ENCODE data around the gene C20orf144. TPM values are rescaled to one million over a fixed set of nuclear protein-coding genes. Genes with fewer than 3 reads are reported as not detected.

C20orf144 gene
- total RNA-seq, 8 experiments from 2014 or later, result 0.79 to 3.2 (median 1.3) TPM

DNA sequence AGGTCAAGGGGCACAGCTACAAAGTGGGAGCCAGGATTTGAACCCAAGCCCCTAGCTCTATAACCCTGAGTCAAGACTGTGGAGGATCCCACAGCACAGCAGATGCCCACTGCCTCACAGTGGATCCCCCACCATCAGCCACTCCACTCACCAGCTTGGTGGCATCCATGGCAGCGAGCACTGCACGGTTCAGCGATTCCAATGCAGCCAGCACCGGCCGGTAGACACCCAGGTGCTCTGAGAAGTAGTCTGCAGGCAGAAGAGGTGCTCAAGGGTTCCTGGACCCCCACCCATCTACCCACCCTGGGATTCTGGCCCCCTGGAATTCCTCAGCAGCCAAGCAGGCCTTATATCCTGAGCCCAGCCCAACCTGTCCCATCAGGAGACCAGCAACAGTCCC is 7.1 kb downstream of the C20orf144 start:
- H3K4me3 ChIP-seq, result no peak overlapping the region
- H3K4me1 ChIP-seq (replicated peaks in 1 of 2), result peaks cover 20 to 34% of the 10 kb centered on the region in 2 donors
- in situ Hi-C loops (cut with MboI; ENCODE audit: low pct_unique_long_range_greater_than_20kb in 2 of 9, low sequenced_read_pairs in 9 of 9, unreplicated experiment in 9 of 9), result no loop called here
- no peak for ATAC-seq (replicated peaks in 6 of 8)
- H3K27ac ChIP-seq, result no peak overlapping the region
- no CpG with 5 or more reads among the region's 5 CpGs for WGBS, 10 experiments

DNA sequence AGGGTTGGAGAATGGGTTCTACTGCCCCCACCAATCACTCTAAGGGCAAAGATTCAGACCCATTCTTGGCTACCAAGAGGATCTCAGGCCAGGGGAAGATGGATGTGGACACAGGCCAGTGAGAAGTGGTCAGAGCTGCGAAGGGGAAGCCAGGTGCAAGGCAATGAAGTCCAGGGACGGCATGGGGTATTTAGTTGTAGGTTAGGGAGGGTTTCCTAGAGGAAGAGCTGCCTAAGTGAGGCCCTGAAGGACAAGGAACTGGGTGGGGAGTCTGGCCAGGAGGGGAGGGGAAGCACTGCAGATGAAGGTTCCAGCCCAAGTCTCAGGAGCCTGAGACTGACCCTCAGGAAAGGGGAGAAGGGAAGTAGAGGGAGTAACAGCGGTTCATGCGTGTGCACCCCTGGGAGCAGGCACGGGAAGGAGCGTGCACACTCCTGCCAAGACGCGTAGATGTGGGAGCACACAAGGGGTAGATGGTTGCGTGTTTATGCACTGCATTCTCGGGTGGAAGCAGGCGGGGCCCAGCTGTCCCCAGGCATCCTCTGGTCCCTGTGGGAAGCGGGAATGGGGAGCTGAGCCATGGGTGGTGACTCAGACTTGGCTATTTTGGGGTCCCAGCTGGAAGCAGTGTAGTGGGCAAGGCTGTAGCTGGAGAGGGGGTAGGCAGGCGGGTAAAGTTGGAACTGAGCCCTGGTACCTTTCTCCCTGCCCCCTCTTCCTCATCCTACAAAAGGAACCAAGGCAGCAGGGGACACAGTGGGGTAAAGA is 7.9 kb downstream of the C20orf144 start:
- ATAC-seq (replicated peaks in 6 of 8), result no peak
- 67 to 95% (median 83%) methylated on average over 2 to 4 of the region's 13 CpGs; no CpG with 5 or more reads in 6 of the 10 experiments for WGBS, 10 experiments
- in situ Hi-C loops (cut with MboI; ENCODE audit: low pct_unique_long_range_greater_than_20kb in 2 of 9, low sequenced_read_pairs in 9 of 9, unreplicated experiment in 9 of 9), result no loop called here

GRCh38 chr20:33670715-33671499 is 8.8 kb downstream of the C20orf144 start:
- WGBS, 10 experiments, result 86 to 100% (median 89%) methylated on average over 1 to 3 of the region's 6 CpGs; no CpG with 5 or more reads in 4 of the 10 experiments
- Histone ChIP-seq H3K27ac (no peak overlapping the region), H3K4me3 (no peak overlapping the region), H3K4me1 (replicated peaks in 1 of 2) (peaks cover 29 to 40% of the 10 kb centered on the region in 2 donors)
- in situ Hi-C loops (cut with MboI; ENCODE audit: low pct_unique_long_range_greater_than_20kb in 2 of 9, low sequenced_read_pairs in 9 of 9, unreplicated experiment in 9 of 9), result no loop called here
- no peak for ATAC-seq (replicated peaks in 6 of 8)

More for the DNA sequence above, 7.9 kb downstream of the C20orf144 start:
- Histone ChIP-seq H3K4me1 (replicated peaks in 1 of 2) (peaks cover 21 to 33% of the 10 kb centered on the region in 2 donors), H3K4me3 (no peak overlapping the region), H3K27ac (no peak overlapping the region)

DNA sequence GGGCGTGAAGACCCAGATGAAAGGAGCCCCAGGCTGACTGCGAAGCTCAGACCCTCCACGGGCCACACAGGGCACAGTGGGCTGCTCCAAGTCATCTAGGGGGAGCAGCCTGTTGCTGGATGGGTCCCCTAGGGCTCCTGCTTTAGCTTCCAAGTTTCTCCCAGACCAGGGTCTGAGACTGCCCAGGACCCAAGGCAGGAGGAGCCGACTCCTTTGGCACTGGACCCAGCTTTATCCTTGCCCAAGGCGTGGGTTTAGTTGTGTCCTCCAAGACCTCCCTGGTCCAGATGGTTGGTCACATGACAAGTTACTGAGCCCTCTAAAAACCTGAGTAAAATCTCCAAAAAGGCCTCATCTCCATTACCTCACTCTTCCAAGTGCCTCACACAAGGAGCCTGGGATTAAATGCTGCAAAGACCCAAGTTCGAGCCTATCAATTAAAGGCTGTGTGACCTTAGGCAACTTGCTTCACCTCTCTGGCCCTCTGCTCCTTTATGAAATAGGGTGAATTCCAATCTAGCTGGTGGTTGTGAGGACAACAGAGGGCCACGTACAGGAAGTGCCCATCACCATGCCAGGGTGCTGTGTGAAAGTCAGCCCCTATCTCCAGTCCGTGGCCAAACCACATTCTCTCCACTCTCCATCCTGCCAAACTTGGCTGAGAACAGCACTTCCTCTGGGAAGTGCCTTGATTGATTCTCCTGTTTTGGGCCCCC is 9.6 kb downstream of the C20orf144 start:
- peaks cover 24 to 35% of the 10 kb centered on the region in 2 donors for H3K4me1 ChIP-seq (replicated peaks in 1 of 2)
- in situ Hi-C loops (cut with MboI; ENCODE audit: low pct_unique_long_range_greater_than_20kb in 2 of 9, low sequenced_read_pairs in 9 of 9, unreplicated experiment in 9 of 9), result no loop called here
- 33 to 100% (median 91%) methylated on average over 1 to 4 of the region's 8 CpGs; no CpG with 5 or more reads in 2 of the 10 experiments for WGBS, 10 experiments
- H3K27ac ChIP-seq, result no peak overlapping the region
- no peak overlapping the region for H3K4me3 ChIP-seq
- no peak for ATAC-seq (replicated peaks in 6 of 8)

GRCh38 chr20:33672426-33673113 is 10.4 kb downstream of the C20orf144 start:
- WGBS, 10 experiments, result 0 to 89% (median 60%) methylated on average over 1 to 8 of the region's 17 CpGs; no CpG with 5 or more reads in 3 of the 10 experiments
- in situ Hi-C loops (cut with MboI; ENCODE audit: low pct_unique_long_range_greater_than_20kb in 2 of 9, low sequenced_read_pairs in 9 of 9, unreplicated experiment in 9 of 9), result no loop called here
- Histone ChIP-seq H3K4me3 (peak overlapping the region in 3 of 5 donors; percentile 57 to 83 (median 77)), H3K27ac (no peak overlapping the region), H3K4me1 (replicated peaks in 1 of 2) (peaks cover 24 to 31% of the 10 kb centered on the region in 2 donors)
- ATAC-seq (replicated peaks in 6 of 8), result no peak

- Histone ChIP-seq H3K4me1 (replicated peaks in 1 of 2) (peaks cover 24 to 30% of the 10 kb centered on the region in 2 donors), H3K4me3 (peak overlapping the region in 4 of 5 donors; percentile 45 to 83 (median 67)), H3K27ac (no peak overlapping the region)
- ATAC-seq (replicated peaks in 6 of 8), result no peak
- in situ Hi-C loops (cut with MboI; ENCODE audit: low pct_unique_long_range_greater_than_20kb in 2 of 9, low sequenced_read_pairs in 9 of 9, unreplicated experiment in 9 of 9), result no loop called here
- 60 to 100% methylated on average over 1 of the region's 4 CpGs; no CpG with 5 or more reads in 8 of the 10 experiments for WGBS, 10 experiments
Observed at GRCh38 chr20:33673114-33673409, 10.9 kb downstream of the C20orf144 start.

DNA sequence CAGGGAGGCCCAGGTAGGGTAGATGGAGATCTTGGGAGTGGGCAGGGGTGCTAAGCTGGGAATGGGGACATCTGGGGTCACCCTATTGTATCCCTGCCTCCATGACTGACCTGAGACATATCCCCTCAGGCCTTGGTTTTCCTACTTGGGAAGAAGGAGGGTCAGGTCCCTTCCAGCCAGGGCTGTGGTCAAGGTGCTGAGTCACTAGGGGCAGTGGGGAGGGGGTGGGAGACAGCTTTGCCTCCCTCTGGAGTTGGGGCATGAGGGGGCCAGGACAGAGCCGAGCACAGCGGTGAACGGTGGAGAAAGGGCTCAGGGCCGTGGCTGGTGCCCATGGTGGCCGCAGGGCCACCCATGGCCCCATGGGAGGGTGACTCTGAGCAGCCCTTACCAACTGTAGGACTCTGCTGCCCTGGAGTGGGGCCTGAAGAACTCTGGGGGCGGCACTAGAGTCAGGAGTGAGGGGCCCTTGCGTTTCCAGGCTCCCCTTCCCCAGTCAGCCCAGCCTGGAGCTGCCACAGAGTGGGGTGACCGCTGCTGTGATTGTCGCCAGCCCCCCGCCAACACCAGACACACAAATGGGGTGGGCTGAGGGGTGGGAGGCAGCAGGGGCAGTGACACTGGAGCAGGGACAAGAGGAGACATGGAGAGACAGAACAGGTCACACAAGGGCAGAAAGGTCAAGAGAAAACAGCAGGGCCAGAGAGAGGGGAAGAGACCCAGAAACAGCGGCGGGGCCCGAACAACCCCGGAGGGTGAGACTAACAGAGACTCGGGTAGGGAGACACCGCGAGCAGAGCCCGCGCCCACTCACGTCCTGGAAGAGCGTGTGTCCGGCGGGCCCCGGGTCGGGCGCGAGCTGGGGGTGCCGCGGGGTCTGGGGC is 11.5 kb downstream of the C20orf144 start:
- peaks cover 24 to 29% of the 10 kb centered on the region in 2 donors for H3K4me1 ChIP-seq (replicated peaks in 1 of 2)
- ATAC-seq (replicated peaks in 6 of 8), result peak; percentile 1 to 46 (median 7)
- WGBS, 10 experiments, result 37% methylated on average over 3 of the region's 29 CpGs; no CpG with 5 or more reads in 9 of the 10 experiments
- H3K4me3 ChIP-seq, result peak overlapping the region; percentile 45 to 83 (median 57)
- in situ Hi-C loops (cut with MboI; ENCODE audit: low pct_unique_long_range_greater_than_20kb in 2 of 9, low sequenced_read_pairs in 9 of 9, unreplicated experiment in 9 of 9), result no loop called here
- H3K27ac ChIP-seq, result peak overlapping the region in 1 of 2 donors; percentile 67

- 0 to 40% (median 15%) methylated on average over 1 to 9 of the region's 73 CpGs; no CpG with 5 or more reads in 3 of the 10 experiments for WGBS, 10 experiments
- H3K4me1 ChIP-seq (replicated peaks in 1 of 2), result peaks cover 24 to 29% of the 10 kb centered on the region in 2 donors
- peak within 1 kb of the TSS in 1 of 2 donors; percentile 67 for H3K27ac ChIP-seq
- ATAC-seq (replicated peaks in 6 of 8), result peak; percentile 77 to 93 (median 87)
- in situ Hi-C loops (cut with MboI; ENCODE audit: low pct_unique_long_range_greater_than_20kb in 2 of 9, low sequenced_read_pairs in 9 of 9, unreplicated experiment in 9 of 9), result no loop called here
- peak within 1 kb of the TSS; percentile 45 to 83 (median 57) for H3K4me3 ChIP-seq
Observed at GRCh38 chr20:33674294-33675135, 12.4 kb downstream of the C20orf144 start, which contains the start of gene NECAB3. Gene NECAB3, minus strand, starts transcription at chr20:33674428. Its CDS starts 76 bp downstream, at chr20:33674352.

DNA sequence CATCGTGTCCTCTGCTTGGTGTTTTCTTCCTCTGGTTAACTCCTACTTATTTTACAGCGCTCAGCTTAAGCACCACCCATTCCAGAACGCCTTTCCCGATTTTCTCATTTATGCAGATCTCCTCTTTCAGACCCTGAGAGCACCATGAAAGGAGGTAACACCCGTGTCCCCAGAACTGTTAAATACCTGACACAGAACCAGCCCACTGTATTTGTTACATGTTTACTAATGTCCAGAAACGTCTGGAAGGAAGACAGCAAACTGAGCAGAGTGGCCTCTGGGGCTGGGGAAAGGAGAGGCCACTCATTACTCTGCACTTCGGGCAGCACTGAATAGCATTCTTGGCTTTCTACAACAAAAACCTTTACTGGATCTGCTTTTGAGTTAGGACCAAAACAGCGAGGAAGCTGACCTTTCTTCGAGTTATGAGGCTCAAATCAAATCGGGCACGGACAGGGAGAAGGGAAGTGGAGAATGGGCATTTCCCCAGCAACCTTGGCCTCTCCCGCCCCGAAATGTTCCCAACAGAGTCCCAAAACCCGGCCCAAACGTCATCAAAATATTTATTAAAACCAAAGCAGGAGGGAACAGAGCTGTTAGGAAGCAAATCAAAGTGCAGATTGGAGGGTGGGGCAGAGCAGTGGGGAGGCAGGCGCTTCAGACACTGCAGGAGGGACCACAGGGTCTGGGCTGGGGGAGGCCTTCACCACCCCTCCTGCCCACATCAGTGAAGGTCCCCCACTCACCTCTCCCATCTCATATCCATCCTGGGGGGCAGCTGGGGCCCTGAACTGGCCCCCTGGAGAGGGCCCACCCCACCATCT is 13.2 kb downstream of the C20orf144 start:
- Histone ChIP-seq H3K4me1 (replicated peaks in 1 of 2) (peaks cover 24 to 29% of the 10 kb centered on the region in 2 donors), H3K4me3 (peak overlapping the region in 2 of 5 donors; percentile 57 to 77), H3K27ac (no peak overlapping the region)
- in situ Hi-C loops (cut with MboI; ENCODE audit: low pct_unique_long_range_greater_than_20kb in 2 of 9, low sequenced_read_pairs in 9 of 9, unreplicated experiment in 9 of 9), result no loop called here
- ATAC-seq (replicated peaks in 6 of 8), result peak in 3 of 8 experiments; percentile 10 to 25 (median 19)
- 0 to 40% (median 20%) methylated on average over 1 to 14 of the region's 16 CpGs; no CpG with 5 or more reads in 1 of the 10 experiments for WGBS, 10 experiments

- Histone ChIP-seq H3K4me3 (no peak overlapping the region), H3K4me1 (replicated peaks in 1 of 2) (peaks cover 24 to 29% of the 10 kb centered on the region in 2 donors), H3K27ac (no peak overlapping the region)
- no peak for ATAC-seq (replicated peaks in 6 of 8)
- 73 to 86% methylated on average over 5 to 6 of the region's 11 CpGs; no CpG with 5 or more reads in 8 of the 10 experiments for WGBS, 10 experiments
- in situ Hi-C loops (cut with MboI; ENCODE audit: low pct_unique_long_range_greater_than_20kb in 2 of 9, low sequenced_read_pairs in 9 of 9, unreplicated experiment in 9 of 9), result no loop called here
Observed at GRCh38 chr20:33676121-33676520, 14.0 kb downstream of the C20orf144 start.
